Ishikawa (cell line): ENCODE measurements around the gene ADGRG6.

ENCODE experiments used
- CEBPB ChIP-seq: IDR thresholded peaks from 2 replicates; pipeline ENCODE4 v1.6.1; 2012
- CREB1 ChIP-seq: IDR thresholded peaks from 2 replicates; pipeline ENCODE4 v1.6.1; 2012; ENCODE audit warnings: low read depth
- EGR1 ChIP-seq: IDR thresholded peaks from 2 replicates; pipeline ENCODE4 v1.6.1; 2012
- EP300 ChIP-seq: IDR thresholded peaks from 2 replicates; pipeline ENCODE4 v1.6.1; 2012; ENCODE audit warnings: borderline replicate concordance
- FOXM1 ChIP-seq: IDR thresholded peaks from 2 replicates; pipeline ENCODE4 v1.6.1; 2012; ENCODE audit warnings: low read depth, borderline replicate concordance
- NFIC ChIP-seq: IDR thresholded peaks from 2 replicates; pipeline ENCODE4 v1.6.1; 2012
- RAD21 ChIP-seq: IDR thresholded peaks from 2 replicates; pipeline ENCODE4 v1.6.1; 2012; ENCODE audit warnings: low read depth
- REST ChIP-seq: IDR thresholded peaks from 2 replicates; pipeline ENCODE4 v1.6.1; 2012; ENCODE audit warnings: low read depth, mild to moderate bottlenecking
- TAF1 ChIP-seq: IDR thresholded peaks from 2 replicates; pipeline ENCODE4 v1.6.1; 2012; ENCODE audit warnings: low read depth, mild to moderate bottlenecking
- TCF12 ChIP-seq: IDR thresholded peaks from 2 replicates; pipeline ENCODE4 v1.6.1; 2012; ENCODE audit warnings: low read depth
- TEAD4 ChIP-seq: IDR thresholded peaks from 2 replicates; pipeline ENCODE4 v1.6.1; 2012
- YY1 ChIP-seq: IDR thresholded peaks from 2 replicates; pipeline ENCODE4 v1.6.1; 2012; ENCODE audit warnings: low read depth
- ZBTB7A ChIP-seq: IDR thresholded peaks from 2 replicates; pipeline ENCODE4 v1.6.1; 2012; ENCODE audit warnings: low read depth
- TF ChIP-seq, protein P1 (sequence below): IDR thresholded peaks from 2 replicates; pipeline ENCODE4 v1.6.1; 2012
- TF ChIP-seq, protein P2 (sequence below): IDR thresholded peaks from 2 replicates; pipeline ENCODE4 v1.6.1; 2012

Gene ADGRG6

DNA sequence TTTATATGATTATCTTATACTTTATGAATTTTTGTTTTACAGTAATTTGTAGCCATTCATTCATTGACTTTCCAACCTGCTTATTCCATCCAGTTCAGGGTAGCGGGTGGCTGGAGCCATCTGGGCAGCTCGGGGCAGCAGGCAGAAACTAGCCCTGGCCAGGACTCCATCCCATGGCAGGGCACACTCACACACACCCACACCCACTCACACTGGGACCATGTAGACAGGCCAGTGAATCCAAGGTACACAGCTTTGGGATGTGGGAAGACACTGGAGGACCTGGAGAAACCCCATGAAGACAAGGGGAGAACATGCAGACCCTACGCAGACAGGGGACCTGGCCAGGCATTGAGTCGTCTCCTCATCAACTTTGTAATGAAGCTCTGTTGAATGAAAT is 84.8 kb downstream of the ADGRG6 start:
- TF ChIP-seq FOXM1 (no peak), YY1 (no peak), CREB1 (no peak), REST (no peak), CEBPB (no peak), ZBTB7A (no peak), TAF1 (no peak), EGR1 (no peak), NFIC (no peak), TCF12 (no peak), TEAD4 (no peak), RAD21 (no peak), EP300 (no peak)
- TF ChIP-seq, protein P1, sequence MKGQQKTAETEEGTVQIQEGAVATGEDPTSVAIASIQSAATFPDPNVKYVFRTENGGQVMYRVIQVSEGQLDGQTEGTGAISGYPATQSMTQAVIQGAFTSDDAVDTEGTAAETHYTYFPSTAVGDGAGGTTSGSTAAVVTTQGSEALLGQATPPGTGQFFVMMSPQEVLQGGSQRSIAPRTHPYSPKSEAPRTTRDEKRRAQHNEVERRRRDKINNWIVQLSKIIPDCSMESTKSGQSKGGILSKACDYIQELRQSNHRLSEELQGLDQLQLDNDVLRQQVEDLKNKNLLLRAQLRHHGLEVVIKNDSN: no peak
- TF ChIP-seq, protein P2, sequence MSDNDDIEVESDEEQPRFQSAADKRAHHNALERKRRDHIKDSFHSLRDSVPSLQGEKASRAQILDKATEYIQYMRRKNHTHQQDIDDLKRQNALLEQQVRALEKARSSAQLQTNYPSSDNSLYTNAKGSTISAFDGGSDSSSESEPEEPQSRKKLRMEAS: no peak

DNA sequence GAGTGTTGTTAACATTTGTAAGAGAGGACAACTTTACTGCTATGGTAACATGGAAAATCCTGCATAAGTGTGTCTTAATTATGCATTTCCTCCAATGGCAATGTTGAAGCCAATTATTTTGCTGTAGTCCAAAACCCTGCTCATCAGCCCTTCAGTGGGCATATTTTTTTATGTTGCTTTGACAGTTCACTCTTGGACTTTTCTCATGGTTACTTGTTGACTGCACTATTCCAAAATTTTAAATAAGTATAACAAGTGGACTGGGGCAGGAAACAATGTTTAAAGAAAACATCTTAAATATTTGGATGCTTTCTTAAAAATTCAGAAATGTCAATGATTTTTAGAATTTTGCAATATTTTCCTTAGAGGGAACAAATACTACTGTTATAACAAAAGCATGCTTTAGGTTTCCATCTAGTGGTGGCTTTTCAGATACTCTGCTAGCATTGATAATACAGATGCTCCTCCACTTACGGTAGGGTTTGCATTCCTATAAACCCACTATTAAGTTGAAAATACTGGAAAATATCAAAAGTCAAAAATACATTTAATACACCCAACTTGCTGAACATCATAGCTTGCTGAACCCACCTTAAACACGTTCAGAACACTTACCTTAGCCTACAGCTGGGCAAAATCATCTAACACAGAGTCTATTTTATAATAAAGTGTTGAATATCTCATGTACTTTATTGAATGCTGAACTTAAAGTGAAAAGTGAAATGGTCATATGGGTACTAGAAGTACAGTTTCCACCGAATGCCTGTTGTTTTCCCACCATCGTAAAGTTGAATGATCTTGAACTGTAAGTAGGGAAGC is 86.4 kb downstream of the ADGRG6 start:
- no peak for TF ChIP-seq TCF12
- TF ChIP-seq REST: no peak
- TF ChIP-seq CREB1: no peak
- TF ChIP-seq, protein P1: no peak
- peak; percentile 75 for TF ChIP-seq RAD21

- TF ChIP-seq TCF12 (no peak), CREB1 (no peak)
These were observed 93.5 kb downstream of the ADGRG6 start for GRCh38 chr6:142395266-142395665.

GRCh38 chr6:142395768-142396231 is 94.0 kb downstream of the ADGRG6 start:
- no peak for TF ChIP-seq CREB1
- no peak for TF ChIP-seq ZBTB7A
- no peak for TF ChIP-seq EGR1

DNA sequence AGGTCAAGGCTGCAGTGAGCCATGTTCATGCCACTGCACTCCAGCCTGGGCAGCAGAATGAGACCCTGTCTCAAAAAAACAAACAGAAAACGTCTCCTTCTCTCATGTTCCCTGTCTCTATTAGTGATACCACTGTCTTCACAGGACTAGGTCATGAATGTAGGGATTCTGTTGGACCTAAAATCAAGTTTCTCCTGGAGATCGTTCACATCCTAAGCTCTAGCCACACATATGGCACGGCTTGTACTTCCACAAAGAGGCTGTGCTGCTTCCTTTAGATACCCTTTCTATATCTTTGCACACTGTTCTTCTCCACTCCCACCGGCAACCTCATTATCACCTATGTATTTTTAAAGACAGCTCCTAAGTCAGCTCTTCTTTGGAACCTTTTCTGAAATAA is 96.5 kb downstream of the ADGRG6 start:
- no peak for TF ChIP-seq EGR1
- no peak for TF ChIP-seq EP300
- TF ChIP-seq FOXM1: no peak
- TF ChIP-seq TAF1: no peak
- TF ChIP-seq, protein P2: no peak
- no peak for TF ChIP-seq ZBTB7A
- TF ChIP-seq RAD21: no peak
- TF ChIP-seq NFIC: no peak
- TF ChIP-seq, protein P1: no peak
- TF ChIP-seq REST: no peak
- TF ChIP-seq YY1: no peak
- TF ChIP-seq CEBPB: no peak
- TF ChIP-seq TCF12: no peak
- no peak for TF ChIP-seq CREB1
